ENCODE measurements around the gene METRNL. TPM values are rescaled to one million over a fixed set of nuclear protein-coding genes. Genes with fewer than 3 reads are reported as not detected.

The METRNL gene
- total RNA-seq, 2 experiments from 2014 or later = 11.1 to 13.2 TPM

GRCh38 chr17:83089328-83090132 lies 10.1 kb downstream of the METRNL start:
- Mint-ChIP-seq H3K9me3 (no peaks in the 10 kb centered on the region), H3K27ac (no peak overlapping the region), H3K4me3 (no peak overlapping the region), H3K27me3 (no peaks in the 10 kb centered on the region), H3K36me3 (no peaks in the 10 kb centered on the region), H3K4me1 (no peaks in the 10 kb centered on the region)
- ATAC-seq (ENCODE audit: low read depth) (no peak), DNase-seq (no peak)
- POLR2A ChIA-PET = no interaction called here

- Mint-ChIP-seq H3K36me3 (no peaks in the 10 kb centered on the region), H3K27ac (no peak overlapping the region), H3K4me1 (no peaks in the 10 kb centered on the region), H3K27me3 (no peaks in the 10 kb centered on the region), H3K4me3 (no peak overlapping the region), H3K9me3 (no peaks in the 10 kb centered on the region)
- POLR2A ChIA-PET = no interaction called here
- no peak for ATAC-seq (ENCODE audit: low read depth)
- no peak for DNase-seq
Measured at GRCh38 chr17:83090444-83091256, 11.2 kb downstream of the METRNL start.

GRCh38 chr17:83091257-83092141 lies 12.1 kb downstream of the METRNL start:
- Mint-ChIP-seq H3K27me3 (no peaks in the 10 kb centered on the region), H3K36me3 (no peaks in the 10 kb centered on the region), H3K4me1 (no peaks in the 10 kb centered on the region), H3K27ac (no peak overlapping the region), H3K4me3 (no peak overlapping the region), H3K9me3 (no peaks in the 10 kb centered on the region)
- ATAC-seq (ENCODE audit: low read depth) (no peak), DNase-seq (no peak)
- POLR2A ChIA-PET = no interaction called here

GRCh38 chr17:83092186-83092585 lies 12.8 kb downstream of the METRNL start:
- H3K27me3 Mint-ChIP-seq = no peaks in the 10 kb centered on the region
- H3K27ac Mint-ChIP-seq = no peak overlapping the region

GRCh38 chr17:83092931-83093330 lies 13.5 kb downstream of the METRNL start:
- POLR2A ChIA-PET = no interaction called here
- Mint-ChIP-seq H3K4me3 (no peak overlapping the region), H3K9me3 (no peaks in the 10 kb centered on the region), H3K27ac (no peak overlapping the region), H3K27me3 (no peaks in the 10 kb centered on the region), H3K4me1 (no peaks in the 10 kb centered on the region), H3K36me3 (no peaks in the 10 kb centered on the region)
- DNase-seq (no peak), ATAC-seq (ENCODE audit: low read depth) (no peak)

More at GRCh38 chr17:83092186-83092585, 12.8 kb downstream of the METRNL start:
- no peak for ATAC-seq (ENCODE audit: low read depth)
- no peak overlapping the region for H3K4me3 Mint-ChIP-seq
- no peaks in the 10 kb centered on the region for H3K4me1 Mint-ChIP-seq
- H3K9me3 Mint-ChIP-seq = no peaks in the 10 kb centered on the region
- DNase-seq = no peak
- POLR2A ChIA-PET = no interaction called here
- no peaks in the 10 kb centered on the region for H3K36me3 Mint-ChIP-seq

GRCh38 chr17:83093506-83093905 lies 14.1 kb downstream of the METRNL start:
- Mint-ChIP-seq H3K27me3 (no peaks in the 10 kb centered on the region), H3K4me3 (no peak overlapping the region), H3K27ac (no peak overlapping the region), H3K36me3 (no peaks in the 10 kb centered on the region), H3K9me3 (no peaks in the 10 kb centered on the region), H3K4me1 (no peaks in the 10 kb centered on the region)
- no peak for DNase-seq
- ATAC-seq (ENCODE audit: low read depth) = no peak
- POLR2A ChIA-PET = no interaction called here

- H3K27me3 Mint-ChIP-seq = no peaks in the 10 kb centered on the region
- H3K4me1 Mint-ChIP-seq = no peaks in the 10 kb centered on the region
- H3K9me3 Mint-ChIP-seq = no peaks in the 10 kb centered on the region
- POLR2A ChIA-PET = no interaction called here
- ATAC-seq (ENCODE audit: low read depth) (no peak), DNase-seq (no peak)
- H3K27ac Mint-ChIP-seq = no peak overlapping the region
- no peaks in the 10 kb centered on the region for H3K36me3 Mint-ChIP-seq
- no peak overlapping the region for H3K4me3 Mint-ChIP-seq
Measured at GRCh38 chr17:83094291-83094690, 14.9 kb downstream of the METRNL start.

- no peak for DNase-seq
- POLR2A ChIA-PET = no interaction called here
- Mint-ChIP-seq H3K36me3 (no peaks in the 10 kb centered on the region), H3K4me3 (no peak overlapping the region), H3K27ac (no peak overlapping the region), H3K4me1 (no peaks in the 10 kb centered on the region), H3K9me3 (no peaks in the 10 kb centered on the region), H3K27me3 (peaks cover 6% of the 10 kb centered on the region)
- no peak for ATAC-seq (ENCODE audit: low read depth)
Measured at GRCh38 chr17:83095016-83095415, 15.6 kb downstream of the METRNL start.

GRCh38 chr17:83096401-83097224 lies 17.2 kb downstream of the METRNL start:
- H3K36me3 Mint-ChIP-seq = no peaks in the 10 kb centered on the region
- POLR2A ChIA-PET = no interaction called here
- peaks cover 13% of the 10 kb centered on the region for H3K27me3 Mint-ChIP-seq
- no peak overlapping the region for H3K27ac Mint-ChIP-seq
- DNase-seq (no peak), ATAC-seq (ENCODE audit: low read depth) (no peak)
- no peaks in the 10 kb centered on the region for H3K4me1 Mint-ChIP-seq
- H3K4me3 Mint-ChIP-seq = no peak overlapping the region
- no peaks in the 10 kb centered on the region for H3K9me3 Mint-ChIP-seq

GRCh38 chr17:83097831-83098230 lies 18.4 kb downstream of the METRNL start:
- Mint-ChIP-seq H3K4me1 (no peaks in the 10 kb centered on the region), H3K27ac (no peak overlapping the region), H3K4me3 (no peak overlapping the region), H3K27me3 (peaks cover 13% of the 10 kb centered on the region), H3K36me3 (no peaks in the 10 kb centered on the region), H3K9me3 (no peaks in the 10 kb centered on the region)
- DNase-seq = no peak
- POLR2A ChIA-PET = no interaction called here
- ATAC-seq (ENCODE audit: low read depth) = no peak

- H3K36me3 Mint-ChIP-seq = no peaks in the 10 kb centered on the region
- peaks cover 13% of the 10 kb centered on the region for H3K27me3 Mint-ChIP-seq
- H3K9me3 Mint-ChIP-seq = no peaks in the 10 kb centered on the region
- POLR2A ChIA-PET = no interaction called here
- no peak for ATAC-seq (ENCODE audit: low read depth)
- no peaks in the 10 kb centered on the region for H3K4me1 Mint-ChIP-seq
- no peak for DNase-seq
- H3K4me3 Mint-ChIP-seq = no peak overlapping the region
- H3K27ac Mint-ChIP-seq = no peak overlapping the region
Measured at GRCh38 chr17:83098241-83099085, 19.1 kb downstream of the METRNL start.

- H3K4me1 Mint-ChIP-seq = no peaks in the 10 kb centered on the region
- DNase-seq (no peak), ATAC-seq (ENCODE audit: low read depth) (no peak)
- H3K27me3 Mint-ChIP-seq = peaks cover 13% of the 10 kb centered on the region
- H3K27ac Mint-ChIP-seq = no peak overlapping the region
- no peak overlapping the region for H3K4me3 Mint-ChIP-seq
- no peaks in the 10 kb centered on the region for H3K9me3 Mint-ChIP-seq
- H3K36me3 Mint-ChIP-seq = no peaks in the 10 kb centered on the region
- POLR2A ChIA-PET = no interaction called here
Measured at GRCh38 chr17:83099086-83099555, 19.7 kb downstream of the METRNL start.

Data from activated naive CD8-positive, alpha-beta T cell treated with anti-CD3 and anti-CD28 coated beads, Interleukin-2, amount 10 ng/mL, durations not matched to agents 7 days and 5 days (primary cell).